GM18858 (cell line): ENCODE measurements around the gene ABR.
"Not testable (repeated sequence)": the region's sequence is repeated elsewhere in the genome, so short reads cannot be mapped to it uniquely, and the experiment has no call there.

Experiments
- ATAC-seq: cut with Tn5 transposase; IDR thresholded peaks from one replicate; pipeline ENCODE4 v1.9.1; 2021; ENCODE audit not compliant: unreplicated experiment

The ABR gene

GRCh38 chr17:1202291-1202690, 22.5 kb upstream of the ABR start:
- ATAC-seq, result no peak

- ATAC-seq, result no peak
Observed at GRCh38 chr17:1201132-1201702, 21.4 kb upstream of the ABR start.

- not testable (repeated sequence) for ATAC-seq
Observed at GRCh38 chr17:1199271-1199743, 19.5 kb upstream of the ABR start.

GRCh38 chr17:1197781-1198490, 18.2 kb upstream of the ABR start:
- peak; percentile 49 for ATAC-seq

DNA sequence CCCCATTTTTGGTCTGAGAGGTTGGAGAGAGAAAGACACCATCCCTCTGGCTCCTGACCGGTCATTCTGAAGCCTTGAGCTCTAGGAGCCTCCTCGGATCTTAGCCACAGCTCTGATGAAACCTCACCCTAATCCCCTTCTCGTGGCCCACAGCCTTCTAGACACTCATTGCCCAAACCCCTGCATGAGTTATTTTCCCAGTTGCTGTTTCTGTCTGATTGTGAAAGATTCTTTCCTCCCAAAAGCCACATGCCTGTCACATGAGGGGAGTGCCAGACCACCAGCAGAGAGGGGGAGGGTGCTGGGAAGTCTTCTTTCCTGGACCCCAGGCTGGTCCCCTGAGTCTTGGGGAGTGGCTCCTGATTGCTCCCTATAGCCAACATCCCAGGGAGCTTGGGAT, 17.6 kb upstream of the ABR start:
- ATAC-seq, result no peak

DNA sequence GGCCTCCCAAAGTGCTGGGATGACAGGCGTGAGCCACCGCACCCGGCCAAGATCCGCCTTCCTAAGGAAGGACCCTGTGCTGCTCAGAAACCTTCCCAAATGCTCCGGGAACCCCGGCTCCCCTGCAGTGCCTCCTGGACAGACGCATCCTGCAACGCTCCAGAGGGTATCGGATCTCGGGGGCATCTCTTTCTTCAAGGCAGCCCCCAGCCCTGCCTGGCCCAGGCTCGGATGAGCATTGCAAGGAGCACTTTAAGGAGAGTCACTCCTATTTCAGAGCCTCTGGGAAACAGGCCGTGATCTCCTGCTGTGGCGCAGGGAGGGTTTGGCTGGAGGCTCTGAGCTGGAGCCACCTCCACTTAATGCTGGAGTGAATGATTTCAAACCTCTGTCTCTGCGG, 17.2 kb upstream of the ABR start:
- ATAC-seq, result no peak

- ATAC-seq, result no peak
Observed at GRCh38 chr17:1192911-1193699, 13.3 kb upstream of the ABR start.

- ATAC-seq, result no peak
Observed at GRCh38 chr17:1190751-1191331, 11.1 kb upstream of the ABR start.

DNA sequence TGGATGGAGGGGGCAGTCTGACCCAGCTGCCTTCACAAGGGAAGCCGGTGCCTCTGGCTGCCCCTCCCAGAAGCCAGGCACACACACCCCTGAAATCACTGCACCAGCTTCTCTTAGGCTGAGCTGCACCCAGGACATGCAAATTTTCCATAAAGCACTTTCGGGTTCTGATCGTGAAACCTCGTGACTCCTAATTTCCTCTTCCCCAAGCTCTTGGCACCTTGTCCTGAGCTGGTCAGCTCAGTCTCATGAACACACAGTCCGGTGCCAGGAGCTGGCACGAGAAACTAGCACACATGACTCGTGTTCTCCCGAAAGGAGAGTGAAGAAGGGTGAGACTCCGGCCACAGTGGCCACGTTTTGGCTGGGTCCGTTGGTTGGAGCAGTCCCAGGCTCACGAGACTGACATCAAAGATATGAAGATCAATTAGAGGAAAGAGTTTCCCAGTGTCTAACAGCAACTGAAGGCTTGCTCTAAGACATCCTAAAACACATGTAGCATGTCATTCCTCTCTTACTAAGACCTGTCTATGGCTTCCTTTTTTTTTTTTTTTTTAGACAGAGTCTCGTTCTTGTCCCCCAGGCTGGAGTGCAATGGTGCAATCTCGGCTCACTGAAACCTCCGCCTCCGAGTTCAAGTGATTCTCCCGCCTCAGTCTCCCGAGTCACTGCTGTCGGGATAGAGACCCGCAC, 9.2 kb upstream of the ABR start:
- no peak for ATAC-seq

GRCh38 chr17:1186923-1187771, 7.4 kb upstream of the ABR start:
- no peak for ATAC-seq

GRCh38 chr17:1186214-1186820, 6.5 kb upstream of the ABR start:
- no peak for ATAC-seq

DNA sequence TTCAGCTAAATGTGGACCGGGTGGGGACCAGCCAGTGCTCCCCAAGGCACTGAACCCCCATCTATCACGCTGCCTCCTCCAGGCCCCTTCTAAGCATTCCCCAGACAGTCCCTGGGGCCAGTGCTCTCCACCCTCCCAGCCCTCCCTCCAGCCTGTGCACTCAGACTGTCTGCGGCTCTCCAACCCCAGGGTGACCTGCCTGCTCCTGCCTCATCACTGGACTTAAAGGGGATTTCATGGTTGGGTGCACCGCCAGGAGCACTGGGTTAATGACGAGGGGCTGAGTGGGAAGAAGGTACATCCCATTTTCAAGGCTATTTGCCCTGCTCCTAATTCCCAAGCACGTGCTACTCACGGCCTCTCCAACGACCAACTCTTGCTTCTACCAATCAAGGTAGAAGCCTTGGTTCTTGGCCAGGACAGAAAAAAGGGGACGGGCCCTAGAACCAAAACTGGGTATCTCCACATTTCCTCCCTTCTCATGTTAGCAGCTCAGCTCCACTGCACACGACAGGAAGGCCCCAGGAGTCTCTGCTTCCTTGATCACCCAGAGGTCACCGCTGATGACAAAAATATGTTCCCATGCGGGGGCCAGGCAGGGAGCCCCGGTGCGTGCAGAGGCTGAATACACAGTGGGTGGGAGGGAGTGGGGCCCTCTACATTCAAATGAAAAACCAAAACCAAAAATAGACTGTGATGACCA, 3.5 kb upstream of the ABR start:
- peak; percentile 38 for ATAC-seq

- no peak for ATAC-seq
Observed at GRCh38 chr17:1182811-1183170, 3.0 kb upstream of the ABR start.

DNA sequence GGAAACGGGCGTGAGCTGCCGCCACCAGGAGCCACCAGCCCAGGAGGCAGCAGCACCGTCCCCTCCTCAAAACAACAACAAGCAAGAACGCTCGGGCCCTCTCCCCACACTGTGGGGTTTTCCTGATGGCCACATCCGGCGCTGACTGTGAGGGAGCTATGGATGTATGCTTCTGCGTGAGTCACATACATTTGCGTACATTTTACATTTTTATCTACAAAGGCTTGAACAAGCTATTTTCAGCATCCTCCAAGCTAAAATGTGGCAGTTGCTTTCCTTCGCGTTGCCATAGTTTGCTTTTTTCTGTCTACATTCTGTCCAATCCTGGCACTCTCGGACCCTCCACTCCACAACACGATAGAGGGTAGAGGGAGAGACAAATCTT, 2.0 kb upstream of the ABR start:
- no peak for ATAC-seq

DNA sequence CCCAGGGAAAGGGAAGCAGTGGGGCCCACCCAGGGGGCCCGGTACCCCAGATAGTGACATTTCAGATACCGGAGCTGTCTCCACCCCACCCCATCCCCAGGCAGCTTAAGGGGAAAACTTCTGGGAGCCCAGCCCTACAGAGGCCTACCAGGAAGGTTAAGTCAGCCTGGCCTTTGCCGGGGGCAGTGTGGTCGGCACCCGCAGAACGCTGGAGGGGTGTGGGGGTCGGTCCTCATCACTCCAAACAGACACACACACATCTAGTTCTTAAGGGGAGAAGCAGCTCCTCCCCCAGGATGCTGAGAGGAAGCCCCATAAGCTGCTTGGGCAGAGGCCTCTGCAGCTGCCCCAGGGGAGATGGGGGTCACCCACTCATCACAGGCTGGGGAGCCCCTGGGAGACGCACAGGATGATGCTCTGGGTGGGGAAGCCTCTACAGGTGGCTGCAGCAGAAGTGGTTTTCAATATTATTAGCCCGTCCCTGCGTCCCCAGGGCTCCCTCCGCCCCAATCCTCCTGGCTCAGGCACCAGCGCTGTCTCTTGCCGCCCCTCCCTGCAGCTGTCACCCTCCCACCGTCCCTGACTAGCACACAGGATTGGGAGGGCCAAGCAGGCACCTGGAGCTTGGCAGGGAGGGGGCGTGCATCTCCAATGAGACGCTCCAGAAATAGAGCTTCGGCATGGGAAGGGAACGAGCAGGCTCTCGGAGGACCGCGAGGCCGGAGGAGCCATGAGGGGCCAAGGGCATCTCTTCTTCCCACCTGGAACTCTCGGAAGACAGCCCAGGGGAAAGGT, 1.4 kb upstream of the ABR start:
- ATAC-seq, result no peak

- no peak for ATAC-seq
Observed at GRCh38 chr17:1179112-1179817, 516 bp downstream of the ABR start.

GRCh38 chr17:1177016-1177700, 2.6 kb downstream of the ABR start:
- ATAC-seq, result no peak
